Cerebellar cortex (tissue), 1 donor: ENCODE measurements around the gene TRMO.

Experiments
- DNase-seq: peaks from one replicate; pipeline ENCODE4 v3.0.0-alpha.2; 2015; ENCODE audit warnings: low spot score

The TRMO gene

GRCh38 chr9:97858826-97859225 lies 63.5 kb downstream of the TRMO start:
- no peak for DNase-seq

- no peak for DNase-seq
Measured at GRCh38 chr9:97858393-97858713, 63.9 kb downstream of the TRMO start.

- no peak for DNase-seq
Measured at GRCh38 chr9:97857606-97858392, 64.5 kb downstream of the TRMO start.

GRCh38 chr9:97856857-97857605 lies 65.3 kb downstream of the TRMO start:
- no peak for DNase-seq

GRCh38 chr9:97855899-97856298 lies 66.4 kb downstream of the TRMO start:
- no peak for DNase-seq

GRCh38 chr9:97855486-97855875 lies 66.8 kb downstream of the TRMO start:
- no peak for DNase-seq

GRCh38 chr9:97854696-97855485 lies 67.4 kb downstream of the TRMO start:
- no peak for DNase-seq
